ENCODE results near the gene RAD23A. TPM values are rescaled to one million over a fixed set of nuclear protein-coding genes. Genes with fewer than 3 reads are reported as not detected.

Gene RAD23A
- total and polyA plus RNA-seq, 4 donors: 79.7 to 186 (median 117) TPM

DNA sequence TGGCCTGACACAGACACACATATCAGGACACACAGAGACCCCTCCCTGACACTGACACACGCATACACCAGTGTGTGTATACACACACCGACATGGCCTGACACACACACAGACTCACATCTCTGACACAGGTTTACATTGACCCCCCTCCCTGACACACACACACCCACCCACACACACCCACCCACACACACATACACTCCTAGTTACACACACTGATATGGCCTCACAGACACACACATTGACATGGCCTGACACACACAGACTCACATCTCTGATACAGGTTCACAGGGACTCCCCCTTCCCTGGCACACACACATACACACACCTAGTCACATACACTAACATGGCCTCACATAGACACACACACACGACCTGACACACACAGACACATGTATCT is 45.2 kb downstream of the RAD23A start:
- no peak overlapping the region for H3K4me3 ChIP-seq
- peaks cover 0 to 2% (median 0%) of the 10 kb centered on the region in 3 donors for H3K27me3 ChIP-seq (ENCODE audit: control insufficient read depth in 3 of 3, insufficient read depth in 3 of 3, low read length in 2 of 3)
- peaks cover 0 to 2% (median 0%) of the 10 kb centered on the region in 4 donors for H3K9me3 ChIP-seq (ENCODE audit: control insufficient read depth in 4 of 4, insufficient read depth in 3 of 4, low read length in 3 of 4)
- DNase-seq: no peak
- H3K27ac ChIP-seq (ENCODE audit: low read depth in 1 of 2, low read length in 1 of 2): no peak overlapping the region
- no peak for TF ChIP-seq CTCF (IDR thresholded peaks at IDR 0.05; ENCODE audit: control extremely low read depth, extremely low read depth)
- peaks cover 0 to 7% (median 5%) of the 10 kb centered on the region in 5 donors for H3K4me1 ChIP-seq (ENCODE audit: control insufficient read depth in 5 of 5, insufficient read depth in 5 of 5, low read length in 5 of 5)
- H3K36me3 ChIP-seq (ENCODE audit: control insufficient read depth in 4 of 4, insufficient read depth in 4 of 4, low read length in 4 of 4): no peaks in the 10 kb centered on the region
- no peak overlapping the region for H3K9ac ChIP-seq (ENCODE audit: insufficient read depth in 1 of 2, low read length in 2 of 2)
- no peak for ATAC-seq (ENCODE audit: insufficient read depth, low FRiP score)
- 74 to 81% methylated on average over 3 of the region's 3 CpGs for WGBS, 2 donors

GRCh38 chr19:12991296-12991695 is 45.6 kb downstream of the RAD23A start:
- TF ChIP-seq CTCF (IDR thresholded peaks at IDR 0.05; ENCODE audit: control extremely low read depth, extremely low read depth): no peak
- H3K27ac ChIP-seq (ENCODE audit: low read depth in 1 of 2, low read length in 1 of 2): no peak overlapping the region
- 96 to 98% methylated on average over 5 of the region's 5 CpGs for WGBS, 2 donors
- no peaks in the 10 kb centered on the region for H3K36me3 ChIP-seq (ENCODE audit: control insufficient read depth in 4 of 4, insufficient read depth in 4 of 4, low read length in 4 of 4)
- peaks cover 0 to 2% (median 0%) of the 10 kb centered on the region in 4 donors for H3K9me3 ChIP-seq (ENCODE audit: control insufficient read depth in 4 of 4, insufficient read depth in 3 of 4, low read length in 3 of 4)
- H3K4me1 ChIP-seq (ENCODE audit: control insufficient read depth in 5 of 5, insufficient read depth in 5 of 5, low read length in 5 of 5): peaks cover 0 to 8% (median 5%) of the 10 kb centered on the region in 5 donors
- H3K9ac ChIP-seq (ENCODE audit: insufficient read depth in 1 of 2, low read length in 2 of 2): no peak overlapping the region
- no peak overlapping the region for H3K4me3 ChIP-seq
- DNase-seq (no peak), ATAC-seq (ENCODE audit: insufficient read depth, low FRiP score) (no peak)
- peaks cover 0 to 2% (median 0%) of the 10 kb centered on the region in 3 donors for H3K27me3 ChIP-seq (ENCODE audit: control insufficient read depth in 3 of 3, insufficient read depth in 3 of 3, low read length in 2 of 3)

GRCh38 chr19:12992729-12993128 is 47.1 kb downstream of the RAD23A start:
- Histone ChIP-seq H3K4me1 (ENCODE audit: control insufficient read depth in 5 of 5, insufficient read depth in 5 of 5, low read length in 5 of 5) (peaks cover 0 to 17% (median 14%) of the 10 kb centered on the region in 5 donors), H3K9ac (ENCODE audit: insufficient read depth in 1 of 2, low read length in 2 of 2) (no peak overlapping the region), H3K36me3 (ENCODE audit: control insufficient read depth in 4 of 4, insufficient read depth in 4 of 4, low read length in 4 of 4) (no peaks in the 10 kb centered on the region), H3K9me3 (ENCODE audit: control insufficient read depth in 4 of 4, insufficient read depth in 3 of 4, low read length in 3 of 4) (peaks cover 0 to 2% (median 0%) of the 10 kb centered on the region in 4 donors), H3K27me3 (ENCODE audit: control insufficient read depth in 3 of 3, insufficient read depth in 3 of 3, low read length in 2 of 3) (peaks cover 0 to 2% (median 0%) of the 10 kb centered on the region in 3 donors), H3K4me3 (no peak overlapping the region), H3K27ac (ENCODE audit: low read depth in 1 of 2, low read length in 1 of 2) (no peak overlapping the region)
- no peak for DNase-seq
- no peak for ATAC-seq (ENCODE audit: insufficient read depth, low FRiP score)
- no peak for TF ChIP-seq CTCF (IDR thresholded peaks at IDR 0.05; ENCODE audit: control extremely low read depth, extremely low read depth)
- WGBS, 2 donors: 97% methylated on average over 11 of the region's 11 CpGs

DNA sequence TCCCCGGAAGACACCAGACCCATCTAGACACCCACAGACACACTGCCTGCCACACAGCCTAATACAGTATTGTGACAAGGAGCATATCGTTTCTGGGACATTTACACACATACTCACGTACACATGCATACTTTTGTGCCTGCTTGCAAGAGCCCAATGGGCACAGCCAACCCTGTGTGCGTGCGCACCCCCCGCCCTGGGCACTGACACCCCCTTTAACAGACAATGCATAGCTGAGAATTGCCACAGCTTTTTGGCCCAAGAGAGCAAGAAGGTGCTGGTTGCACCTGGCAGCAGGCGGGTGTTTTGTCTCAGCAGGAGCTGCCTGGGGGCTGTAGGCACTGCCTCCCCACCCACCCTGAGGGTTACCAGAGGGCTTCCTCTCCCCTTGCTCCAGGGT is 47.9 kb downstream of the RAD23A start:
- Histone ChIP-seq H3K27ac (ENCODE audit: low read depth in 1 of 2, low read length in 1 of 2) (no peak overlapping the region), H3K4me3 (no peak overlapping the region), H3K27me3 (ENCODE audit: control insufficient read depth in 3 of 3, insufficient read depth in 3 of 3, low read length in 2 of 3) (peaks cover 0 to 2% (median 0%) of the 10 kb centered on the region in 3 donors), H3K9me3 (ENCODE audit: control insufficient read depth in 4 of 4, insufficient read depth in 3 of 4, low read length in 3 of 4) (peaks cover 0 to 2% (median 0%) of the 10 kb centered on the region in 4 donors), H3K9ac (ENCODE audit: insufficient read depth in 1 of 2, low read length in 2 of 2) (no peak overlapping the region), H3K4me1 (ENCODE audit: control insufficient read depth in 5 of 5, insufficient read depth in 5 of 5, low read length in 5 of 5) (peaks cover 0 to 26% (median 18%) of the 10 kb centered on the region in 5 donors), H3K36me3 (ENCODE audit: control insufficient read depth in 4 of 4, insufficient read depth in 4 of 4, low read length in 4 of 4) (peaks cover 0 to 2% (median under 1%) of the 10 kb centered on the region in 4 donors)
- 93 to 97% methylated on average over 7 of the region's 7 CpGs for WGBS, 2 donors
- ATAC-seq (ENCODE audit: insufficient read depth, low FRiP score) (no peak), DNase-seq (no peak)
- no peak for TF ChIP-seq CTCF (IDR thresholded peaks at IDR 0.05; ENCODE audit: control extremely low read depth, extremely low read depth)
